Measurements from ENCODE around the gene PDE3A.

DNA sequence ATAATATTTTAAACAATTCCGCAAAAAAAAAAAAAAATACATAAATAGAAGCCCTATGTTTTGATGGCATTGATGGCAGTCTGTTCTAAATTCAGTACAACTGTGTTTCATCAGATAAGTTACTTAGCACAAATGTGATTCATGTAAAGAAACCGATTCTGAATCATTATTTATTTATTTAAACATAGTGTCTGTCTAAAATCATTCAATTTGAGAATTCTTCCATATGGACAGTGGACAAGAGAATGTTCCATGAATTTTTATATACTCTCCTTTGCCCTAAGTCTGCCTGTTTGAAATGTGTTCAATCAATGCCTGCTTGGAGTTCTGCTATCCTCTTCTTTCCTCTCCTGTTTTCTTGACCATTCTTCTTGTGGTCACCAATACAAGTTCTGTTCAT lies 126.5 kb downstream of the PDE3A start:
- TF ChIP-seq CTCF (IDR thresholded peaks at IDR 0.05; ENCODE audit: poor library complexity), result no peak
- TF ChIP-seq EZH2 (IDR thresholded peaks at IDR 0.05; ENCODE audit: borderline replicate concordance), result no peak

All from hepatocyte (in vitro differentiated cells).